Tibial nerve (tissue), 4 donors: Measurements from ENCODE around the gene SPINT3.

ENCODE experiments used
- EP300 ChIP-seq, 2 donors: sonication (generic); formaldehyde crosslinking; IDR thresholded peaks; one replicate each; pipeline ENCODE4 v1.6.1; 2017; ENCODE audit warnings: antibody characterized with exemption in 2 of 2, mild to moderate bottlenecking in 1 of 2
- POLR2A ChIP-seq, 2 donors: fragments of 450-650 bp; IDR thresholded peaks; one replicate each; pipeline ENCODE4 v1.6.1; 2017; ENCODE audit warnings: antibody characterized with exemption in 2 of 2, mild to moderate bottlenecking in 2 of 2, moderate library complexity in 2 of 2
- TF ChIP-seq, protein P1 (sequence below), 5 experiments: fragments of 200-600 bp in 3 of 5; fragments of 450-650 bp in 2 of 5; sonication (generic) in 3 of 5; IDR thresholded peaks; one replicate each; pipeline ENCODE4 v1.5.1; 2016 to 2019; ENCODE audit warnings: antibody characterized with exemption in 5 of 5, mild to moderate bottlenecking in 3 of 5, moderate library complexity in 2 of 5

GRCh38 chr20:45507011-45507820 lies 8.2 kb downstream of the SPINT3 start:
- TF ChIP-seq, protein P1, sequence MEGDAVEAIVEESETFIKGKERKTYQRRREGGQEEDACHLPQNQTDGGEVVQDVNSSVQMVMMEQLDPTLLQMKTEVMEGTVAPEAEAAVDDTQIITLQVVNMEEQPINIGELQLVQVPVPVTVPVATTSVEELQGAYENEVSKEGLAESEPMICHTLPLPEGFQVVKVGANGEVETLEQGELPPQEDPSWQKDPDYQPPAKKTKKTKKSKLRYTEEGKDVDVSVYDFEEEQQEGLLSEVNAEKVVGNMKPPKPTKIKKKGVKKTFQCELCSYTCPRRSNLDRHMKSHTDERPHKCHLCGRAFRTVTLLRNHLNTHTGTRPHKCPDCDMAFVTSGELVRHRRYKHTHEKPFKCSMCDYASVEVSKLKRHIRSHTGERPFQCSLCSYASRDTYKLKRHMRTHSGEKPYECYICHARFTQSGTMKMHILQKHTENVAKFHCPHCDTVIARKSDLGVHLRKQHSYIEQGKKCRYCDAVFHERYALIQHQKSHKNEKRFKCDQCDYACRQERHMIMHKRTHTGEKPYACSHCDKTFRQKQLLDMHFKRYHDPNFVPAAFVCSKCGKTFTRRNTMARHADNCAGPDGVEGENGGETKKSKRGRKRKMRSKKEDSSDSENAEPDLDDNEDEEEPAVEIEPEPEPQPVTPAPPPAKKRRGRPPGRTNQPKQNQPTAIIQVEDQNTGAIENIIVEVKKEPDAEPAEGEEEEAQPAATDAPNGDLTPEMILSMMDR (IDR thresholded peaks at IDR 0.05), result no peak
- TF ChIP-seq POLR2A (IDR thresholded peaks at IDR 0.05) (no peak), EP300 (IDR thresholded peaks at IDR 0.05) (no peak)
